Panc1 (cell line): Measurements from ENCODE around the gene OSTC.

Experiments
- POLR2AphosphoS5 ChIP-seq: IDR thresholded peaks from 2 replicates; pipeline ENCODE4 v1.6.1; 2012; ENCODE audit warnings: mild to moderate bottlenecking, low read depth, low read length, moderate library complexity
- REST ChIP-seq, 2 experiments: IDR thresholded peaks; 2 replicates each; pipeline ENCODE4 v1.6.1; 2011 to 2012; ENCODE audit warnings: low read depth in 2 of 2, control low read depth in 1 of 2, low read length in 1 of 2, mild to moderate bottlenecking in 1 of 2, moderate library complexity in 1 of 2; ENCODE audit not compliant: insufficient read depth in 1 of 2
- TF ChIP-seq, protein P1 (sequence below): fragments of 450-650 bp; IDR thresholded peaks from 2 replicates; pipeline ENCODE4 v1.5.1; 2017; ENCODE audit warnings: mild to moderate bottlenecking

- TF ChIP-seq, protein P1, sequence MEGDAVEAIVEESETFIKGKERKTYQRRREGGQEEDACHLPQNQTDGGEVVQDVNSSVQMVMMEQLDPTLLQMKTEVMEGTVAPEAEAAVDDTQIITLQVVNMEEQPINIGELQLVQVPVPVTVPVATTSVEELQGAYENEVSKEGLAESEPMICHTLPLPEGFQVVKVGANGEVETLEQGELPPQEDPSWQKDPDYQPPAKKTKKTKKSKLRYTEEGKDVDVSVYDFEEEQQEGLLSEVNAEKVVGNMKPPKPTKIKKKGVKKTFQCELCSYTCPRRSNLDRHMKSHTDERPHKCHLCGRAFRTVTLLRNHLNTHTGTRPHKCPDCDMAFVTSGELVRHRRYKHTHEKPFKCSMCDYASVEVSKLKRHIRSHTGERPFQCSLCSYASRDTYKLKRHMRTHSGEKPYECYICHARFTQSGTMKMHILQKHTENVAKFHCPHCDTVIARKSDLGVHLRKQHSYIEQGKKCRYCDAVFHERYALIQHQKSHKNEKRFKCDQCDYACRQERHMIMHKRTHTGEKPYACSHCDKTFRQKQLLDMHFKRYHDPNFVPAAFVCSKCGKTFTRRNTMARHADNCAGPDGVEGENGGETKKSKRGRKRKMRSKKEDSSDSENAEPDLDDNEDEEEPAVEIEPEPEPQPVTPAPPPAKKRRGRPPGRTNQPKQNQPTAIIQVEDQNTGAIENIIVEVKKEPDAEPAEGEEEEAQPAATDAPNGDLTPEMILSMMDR, result no peak
- TF ChIP-seq POLR2AphosphoS5 (no peak), REST (IDR thresholded peaks at IDR 0.05; ENCODE audit: insufficient read depth in 1 of 2, low read depth in 2 of 2, low read length in 1 of 2) (no peak)
Observed at GRCh38 chr4:108709722-108710121, 59.3 kb downstream of the OSTC start.
